Measurements from ENCODE around the gene AHNAK. TPM values are rescaled to one million over a fixed set of nuclear protein-coding genes. Genes with fewer than 3 reads are reported as not detected.

AHNAK gene
- polyA plus RNA-seq, 2 of the 4 experiments (the other 2 are of a cell fraction), result 43.3 to 82.0 TPM

GRCh38 chr11:62553080-62553838 is 6.7 kb upstream of the AHNAK start (continued):
- TF ChIP-seq GATA3 (IDR thresholded peaks at IDR 0.05; ENCODE audit: borderline replicate concordance) (peak; percentile 36), NFE2L2 (conservative IDR thresholded peaks at IDR 0.05; ENCODE audit: low read length) (no peak), SREBF2 (IDR thresholded peaks at IDR 0.05) (no peak), REST (IDR thresholded peaks at IDR 0.05) (no peak), BCL3 (IDR thresholded peaks at IDR 0.05) (no peak), RCOR1 (IDR thresholded peaks at IDR 0.05; ENCODE audit: low read depth, low read length) (no peak), HOXB5 (CRISPR knock-in tag; IDR thresholded peaks at IDR 0.05) (no peak), HMGXB4 (CRISPR knock-in tag; IDR thresholded peaks at IDR 0.05; ENCODE audit: borderline replicate concordance) (no peak), POLR2AphosphoS2 (conservative IDR thresholded peaks at IDR 0.05; ENCODE audit: low read length) (no peak), RNF2 (IDR thresholded peaks at IDR 0.05; ENCODE audit: borderline replicate concordance, low read depth) (no peak), SMC3 (IDR thresholded peaks at IDR 0.05) (no peak; the same call in 2 of the 3 replicates), CBX2 (IDR thresholded peaks at IDR 0.05; ENCODE audit: borderline replicate concordance, low read depth) (no peak), CEBPB (IDR thresholded peaks at IDR 0.05) (no peak), ZSCAN20 (CRISPR knock-in tag; IDR thresholded peaks at IDR 0.05) (no peak), FOSB (CRISPR knock-in tag; IDR thresholded peaks at IDR 0.05) (no peak), MAFK (IDR thresholded peaks at IDR 0.05; ENCODE audit: partially characterized antibody) (peak; percentile 16), EHF (CRISPR knock-in tag; IDR thresholded peaks at IDR 0.05) (no peak), PBX3 (IDR thresholded peaks at IDR 0.05) (no peak), FOSL2 (IDR thresholded peaks at IDR 0.05) (no peak; the same call in none of the 2 replicates), FOSL2 (CRISPR knock-in tag; IDR thresholded peaks at IDR 0.05) (peak; percentile 86), PHF8 (IDR thresholded peaks at IDR 0.05; ENCODE audit: borderline replicate concordance, low read depth) (no peak), E2F6 (IDR thresholded peaks at IDR 0.05; ENCODE audit: borderline replicate concordance, low read depth) (no peak), RARB (CRISPR knock-in tag; IDR thresholded peaks at IDR 0.05) (no peak), HES2 (IDR thresholded peaks at IDR 0.05) (no peak), ESRRA (IDR thresholded peaks at IDR 0.05; ENCODE audit: borderline replicate concordance, low read length) (no peak), TFCP2L1 (CRISPR knock-in tag; IDR thresholded peaks at IDR 0.05) (no peak), USF2 (IDR thresholded peaks at IDR 0.05) (no peak), HEYL (CRISPR knock-in tag; IDR thresholded peaks at IDR 0.05) (no peak)

Data from A549 (cell line).